Retinal pigment epithelial cell (primary cell): ENCODE data around the gene NKAIN1.

ENCODE experiments used
- DNase-seq: peaks from one replicate; pipeline ENCODE4 v3.0.0-alpha.2; 2010; ENCODE audit warnings: low read depth
- H3K4me3 ChIP-seq: 2 replicates; pipeline ENCODE4 v1.5.1; 2011; ENCODE audit warnings: mild to moderate bottlenecking, low read length, control low read depth, moderate library complexity
- CTCF ChIP-seq: conservative IDR thresholded peaks from 2 replicates; pipeline ENCODE4 v1.5.1; 2011; ENCODE audit warnings: low read depth, low read length, control low read depth, inconsistent platforms

The NKAIN1 gene

GRCh38 chr1:31166462-31166861 lies 73.2 kb downstream of the NKAIN1 start:
- H3K4me3 ChIP-seq, result no peak overlapping the region
- no peak for TF ChIP-seq CTCF
- DNase-seq, result no peak

- no peak overlapping the region for H3K4me3 ChIP-seq
- TF ChIP-seq CTCF, result no peak
- no peak for DNase-seq
Observed at GRCh38 chr1:31164291-31164690, 75.4 kb downstream of the NKAIN1 start.

GRCh38 chr1:31163866-31164265 lies 75.8 kb downstream of the NKAIN1 start:
- no peak overlapping the region for H3K4me3 ChIP-seq
- no peak for DNase-seq
- TF ChIP-seq CTCF, result no peak

- DNase-seq, result no peak
- H3K4me3 ChIP-seq, result no peak overlapping the region
- no peak for TF ChIP-seq CTCF
Observed at GRCh38 chr1:31161571-31161970, 78.1 kb downstream of the NKAIN1 start.

- TF ChIP-seq CTCF, result no peak
- no peak overlapping the region for H3K4me3 ChIP-seq
- no peak for DNase-seq
Observed at GRCh38 chr1:31159869-31160611, 79.6 kb downstream of the NKAIN1 start.

GRCh38 chr1:31159323-31159722 lies 80.4 kb downstream of the NKAIN1 start:
- no peak for DNase-seq
- TF ChIP-seq CTCF, result no peak
- no peak overlapping the region for H3K4me3 ChIP-seq

- no peak for DNase-seq
- H3K4me3 ChIP-seq, result peak overlapping the region; percentile 63
- TF ChIP-seq CTCF, result peak; percentile 35
Observed at GRCh38 chr1:31155216-31155806, 84.4 kb downstream of the NKAIN1 start.
